ENCODE results near the gene EXOC6B. TPM values are rescaled to one million over a fixed set of nuclear protein-coding genes. Genes with fewer than 3 reads are reported as not detected.

Gene EXOC6B
- total and polyA plus RNA-seq, 2 donors from 2014 or later = 5.9 to 31.3 TPM

DNA sequence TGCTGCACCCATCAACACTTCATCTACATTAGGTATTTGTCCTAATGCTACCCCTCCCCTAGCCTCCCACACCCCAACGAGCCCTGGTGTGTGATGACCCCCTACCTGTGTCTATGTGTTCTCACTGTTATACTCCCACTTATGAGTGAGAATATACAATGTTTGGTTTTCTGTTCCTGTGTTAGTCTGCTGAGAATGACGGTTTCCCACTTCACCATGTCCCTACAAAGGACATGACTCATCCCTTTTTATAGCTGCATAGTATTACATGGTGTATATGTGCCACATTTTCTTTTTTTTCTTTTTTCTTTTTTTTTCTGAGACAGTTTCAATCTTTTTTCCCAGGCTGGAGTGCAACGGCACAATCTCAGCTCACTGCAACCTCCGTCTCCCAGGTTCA, 394.1 kb downstream of the EXOC6B start:
- no peak for TF ChIP-seq CTCF (IDR thresholded peaks at IDR 0.05; ENCODE audit: borderline replicate concordance, extremely low read depth, insufficient read depth)

GRCh38 chr2:72427022-72427861, 398.6 kb downstream of the EXOC6B start:
- DNase-seq (peak in 1 of 5 donors; percentile 61), FAIRE-seq (no peak)
- intact Hi-C loops (cut with DNase I) = no loop called here
- H3K27me3 ChIP-seq (ENCODE audit: control insufficient read depth, insufficient read depth, low read length) = no peaks in the 10 kb centered on the region
- no peaks in the 10 kb centered on the region for H3K9me3 ChIP-seq (ENCODE audit: control insufficient read depth in 2 of 3, insufficient read depth in 1 of 3, low read length in 3 of 3)
- H3K9ac ChIP-seq (ENCODE audit: low read length in 3 of 3) = no peak overlapping the region
- H3K4me3 ChIP-seq (ENCODE audit: low read length in 3 of 3) = no peak overlapping the region
- H3K4me1 ChIP-seq (ENCODE audit: control insufficient read depth in 2 of 3, insufficient read depth in 2 of 3, low read depth in 1 of 3, low read length in 3 of 3) = no peaks in the 10 kb centered on the region
- no peaks in the 10 kb centered on the region for H3K36me3 ChIP-seq (ENCODE audit: control insufficient read depth in 2 of 3, insufficient read depth in 3 of 3, low read length in 3 of 3)
- no peak overlapping the region for H3K27ac ChIP-seq (ENCODE audit: low read depth in 2 of 2, low read length in 2 of 2)
- TF ChIP-seq CTCF (IDR thresholded peaks at IDR 0.05; ENCODE audit: borderline replicate concordance, extremely low read depth, insufficient read depth) = no peak

More for the DNA sequence above, 394.1 kb downstream of the EXOC6B start:
- H3K27ac ChIP-seq (ENCODE audit: low read depth in 2 of 2, low read length in 2 of 2) = no peak overlapping the region
- DNase-seq (no peak), FAIRE-seq (no peak)
- intact Hi-C loops (cut with DNase I) = no loop called here
- H3K9ac ChIP-seq (ENCODE audit: low read length in 3 of 3) = no peak overlapping the region
- no peaks in the 10 kb centered on the region for H3K9me3 ChIP-seq (ENCODE audit: control insufficient read depth in 2 of 3, insufficient read depth in 1 of 3, low read length in 3 of 3)
- H3K36me3 ChIP-seq (ENCODE audit: control insufficient read depth in 2 of 3, insufficient read depth in 3 of 3, low read length in 3 of 3) = no peaks in the 10 kb centered on the region
- no peaks in the 10 kb centered on the region for H3K27me3 ChIP-seq (ENCODE audit: control insufficient read depth, insufficient read depth, low read length)
- no peaks in the 10 kb centered on the region for H3K4me1 ChIP-seq (ENCODE audit: control insufficient read depth in 2 of 3, insufficient read depth in 2 of 3, low read depth in 1 of 3, low read length in 3 of 3)
- H3K4me3 ChIP-seq (ENCODE audit: low read length in 3 of 3) = no peak overlapping the region

DNA sequence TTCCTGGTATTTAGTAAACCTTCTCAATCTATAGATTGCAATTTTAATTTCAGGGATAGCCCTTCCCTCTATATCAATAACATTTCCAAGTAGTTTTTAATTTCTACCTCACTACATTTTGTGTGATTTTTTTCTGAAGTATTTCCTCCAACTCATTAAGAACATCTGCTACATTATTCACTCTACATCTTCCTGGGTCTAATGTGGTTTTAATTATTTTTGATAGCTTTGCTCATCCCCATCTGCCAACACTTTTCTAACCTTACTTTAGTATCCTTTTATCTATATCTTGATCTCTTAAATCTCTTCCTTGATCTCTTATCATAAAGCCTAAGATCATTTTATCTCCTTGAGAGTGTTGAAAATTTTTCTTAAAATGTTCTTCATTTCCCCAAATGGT, 399.8 kb downstream of the EXOC6B start:
- H3K9ac ChIP-seq (ENCODE audit: low read length in 3 of 3) = no peak overlapping the region
- H3K27ac ChIP-seq (ENCODE audit: low read depth in 2 of 2, low read length in 2 of 2) = no peak overlapping the region
- no peak for TF ChIP-seq CTCF (IDR thresholded peaks at IDR 0.05; ENCODE audit: borderline replicate concordance, extremely low read depth, insufficient read depth)
- H3K4me3 ChIP-seq (ENCODE audit: low read length in 3 of 3) = no peak overlapping the region
- H3K9me3 ChIP-seq (ENCODE audit: control insufficient read depth in 2 of 3, insufficient read depth in 1 of 3, low read length in 3 of 3) = no peaks in the 10 kb centered on the region
- FAIRE-seq (no peak), DNase-seq (no peak)
- no peaks in the 10 kb centered on the region for H3K4me1 ChIP-seq (ENCODE audit: control insufficient read depth in 2 of 3, insufficient read depth in 2 of 3, low read depth in 1 of 3, low read length in 3 of 3)
- H3K27me3 ChIP-seq (ENCODE audit: control insufficient read depth, insufficient read depth, low read length) = no peaks in the 10 kb centered on the region
- no peaks in the 10 kb centered on the region for H3K36me3 ChIP-seq (ENCODE audit: control insufficient read depth in 2 of 3, insufficient read depth in 3 of 3, low read length in 3 of 3)
- intact Hi-C loops (cut with DNase I) = no loop called here
